DMS79 (cell line): ENCODE data around the gene ECM1.
A peak's percentile ranks its signal among the peaks of the same experiment; 100 is the strongest.

Experiments
- DNase-seq: peaks from one replicate; lab custom pipeline; 2025; lab: John Stamatoyannopoulos, UW

Gene ECM1

DNA sequence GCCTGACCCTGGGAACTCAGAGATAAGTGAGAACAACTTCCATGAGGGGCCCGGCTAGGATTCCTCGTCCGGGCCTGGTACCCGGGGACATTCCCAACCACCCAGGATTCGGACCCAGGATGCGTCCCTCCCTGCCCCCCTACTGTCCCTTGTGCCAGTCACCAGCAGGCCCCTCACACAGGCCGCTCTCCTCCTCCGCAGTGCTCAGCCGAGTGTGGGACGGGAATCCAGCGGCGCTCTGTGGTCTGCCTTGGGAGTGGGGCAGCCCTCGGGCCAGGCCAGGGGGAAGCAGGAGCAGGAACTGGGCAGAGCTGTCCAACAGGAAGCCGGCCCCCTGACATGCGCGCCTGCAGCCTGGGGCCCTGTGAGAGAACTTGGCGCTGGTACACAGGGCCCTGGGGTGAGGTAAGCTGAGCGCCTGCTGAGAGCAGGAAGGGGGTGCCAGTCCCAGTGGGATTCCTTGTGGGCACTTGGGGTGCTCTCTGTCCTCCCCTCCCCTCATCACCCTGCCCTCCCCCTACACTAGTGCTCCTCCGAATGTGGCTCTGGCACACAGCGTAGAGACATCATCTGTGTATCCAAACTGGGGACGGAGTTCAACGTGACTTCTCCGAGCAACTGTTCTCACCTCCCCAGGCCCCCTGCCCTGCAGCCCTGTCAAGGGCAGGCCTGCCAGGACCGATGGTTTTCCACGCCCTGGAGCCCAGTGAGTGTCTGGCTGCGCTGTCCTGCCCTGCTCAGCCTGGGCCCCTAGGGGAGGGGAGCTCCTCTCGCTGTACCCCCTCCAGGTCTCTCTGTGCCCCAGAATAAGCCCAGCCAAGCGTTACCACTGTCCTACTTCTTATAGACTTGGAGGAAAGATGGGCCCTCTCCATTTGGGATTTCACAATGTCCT, 51.1 kb downstream of the ECM1 start:
- DNase-seq = no peak

GRCh38 chr1:150559656-150560010, 51.7 kb downstream of the ECM1 start:
- no peak for DNase-seq

DNA sequence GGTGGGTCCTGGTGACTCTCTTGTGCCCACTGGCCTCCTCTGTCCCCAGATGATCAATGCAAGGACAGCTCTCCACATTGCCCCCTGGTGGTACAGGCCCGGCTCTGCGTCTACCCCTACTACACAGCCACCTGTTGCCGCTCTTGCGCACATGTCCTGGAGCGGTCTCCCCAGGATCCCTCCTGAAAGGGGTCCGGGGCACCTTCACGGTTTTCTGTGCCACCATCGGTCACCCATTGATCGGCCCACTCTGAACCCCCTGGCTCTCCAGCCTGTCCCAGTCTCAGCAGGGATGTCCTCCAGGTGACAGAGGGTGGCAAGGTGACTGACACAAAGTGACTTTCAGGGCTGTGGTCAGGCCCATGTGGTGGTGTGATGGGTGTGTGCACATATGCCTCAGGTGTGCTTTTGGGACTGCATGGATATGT, 52.1 kb downstream of the ECM1 start:
- no peak for DNase-seq

GRCh38 chr1:150560576-150561253, 52.8 kb downstream of the ECM1 start:
- peak; percentile 80 for DNase-seq

DNA sequence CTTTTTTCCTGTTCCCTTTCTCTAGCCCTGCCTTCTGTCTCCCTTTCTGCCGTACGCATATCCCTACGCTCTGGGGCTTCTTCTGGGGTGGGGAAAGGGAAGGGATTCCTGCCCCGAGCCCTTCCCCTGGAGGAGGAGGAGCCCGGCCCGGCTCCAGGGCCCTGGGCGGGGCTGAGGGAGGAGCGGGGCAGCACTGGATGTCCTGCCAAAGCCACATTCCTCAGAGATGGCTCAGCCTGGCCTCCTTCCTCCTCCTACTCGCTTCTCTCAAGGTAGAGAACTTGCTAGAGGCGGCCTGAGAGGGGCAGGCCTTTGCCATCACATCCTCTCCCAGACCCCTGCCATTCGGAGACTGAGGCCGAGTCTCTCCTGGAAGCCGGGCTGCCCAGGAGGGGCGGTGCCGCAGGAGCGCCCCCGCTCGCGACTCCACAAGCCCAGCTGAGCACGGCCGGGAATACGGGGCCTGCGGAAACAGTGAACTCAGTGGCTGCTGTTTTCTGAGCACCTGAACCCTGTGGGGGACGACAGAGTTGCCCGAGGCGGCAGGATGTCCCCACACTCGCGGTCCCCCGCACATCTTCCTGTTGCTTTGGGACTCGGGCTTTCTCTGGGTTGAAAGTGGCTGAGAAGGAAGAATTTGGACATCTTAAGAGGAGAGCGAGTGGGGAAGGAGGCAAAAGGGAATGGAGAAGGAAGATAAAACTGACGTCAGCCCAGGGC, 53.5 kb downstream of the ECM1 start:
- peak; percentile 80 for DNase-seq

DNA sequence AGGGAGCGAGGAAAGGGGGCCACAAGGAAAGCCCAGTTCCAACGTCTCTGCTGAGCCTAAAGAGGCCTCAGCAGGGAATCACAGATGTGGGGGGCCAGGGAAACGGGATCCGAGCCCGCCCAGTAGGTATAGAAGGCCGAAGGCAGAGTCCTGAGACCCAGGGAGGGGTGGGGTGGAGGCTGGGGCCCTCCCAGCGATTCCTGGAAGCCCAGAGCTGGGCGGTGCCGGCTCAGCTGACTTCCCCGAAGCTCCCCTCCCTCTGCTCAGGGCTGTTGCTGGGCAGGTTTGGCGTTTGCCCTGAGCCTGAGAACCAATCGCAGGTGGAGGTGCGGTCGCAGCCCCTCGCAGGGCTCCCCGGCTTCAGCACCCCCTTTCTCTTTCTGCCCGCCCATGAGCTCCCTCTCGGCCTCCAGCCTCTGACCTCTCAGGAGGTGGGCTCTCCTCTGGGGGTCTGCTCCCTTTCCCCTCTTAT, 54.1 kb downstream of the ECM1 start:
- DNase-seq = peak; percentile 36

GRCh38 chr1:150562446-150563339, 54.8 kb downstream of the ECM1 start:
- no peak for DNase-seq
